Karpas-422 (cell line): ENCODE data around the gene TRIO. TPM values are rescaled to one million over a fixed set of nuclear protein-coding genes. Genes with fewer than 3 reads are reported as not detected.

Source experiments
- DNase-seq: peaks from one replicate; pipeline ENCODE4 v3.0.0-alpha.2; 2015
- H2AFZ ChIP-seq: fragments of 200-600 bp; sonication (generic); 2 replicates; pipeline ENCODE4 v1.6.1; 2014; ENCODE audit warnings: antibody characterized with exemption, low read length, mixed read lengths
- H3K27ac ChIP-seq: fragments of 200-600 bp; sonication (generic); 2 replicates; pipeline ENCODE4 v1.5.1; 2014; ENCODE audit warnings: mild to moderate bottlenecking, low read length, moderate library complexity
- H3K27me3 ChIP-seq: fragments of 200-600 bp; sonication (generic); 2 replicates; pipeline ENCODE4 v1.6.1; 2014; ENCODE audit warnings: low read length, mixed read lengths
- H3K36me3 ChIP-seq: fragments of 200-600 bp; sonication (generic); 2 replicates; pipeline ENCODE4 v1.6.1; 2014; ENCODE audit warnings: low read length, mixed read lengths; ENCODE audit not compliant: insufficient read depth
- H3K4me1 ChIP-seq: fragments of 200-600 bp; sonication (generic); 2 replicates; pipeline ENCODE4 v1.6.1; 2014; ENCODE audit warnings: mild to moderate bottlenecking, low read length, mixed read lengths
- H3K4me2 ChIP-seq: fragments of 200-600 bp; sonication (generic); 2 replicates; pipeline ENCODE4 v1.6.1; 2014; ENCODE audit warnings: low read length, low read depth, mild to moderate bottlenecking; ENCODE audit not compliant: poor library complexity, severe bottlenecking
- H3K4me3 ChIP-seq: fragments of 200-600 bp; sonication (generic); 2 replicates; pipeline ENCODE4 v1.5.1; 2014; ENCODE audit warnings: mild to moderate bottlenecking, antibody characterized with exemption, low read length, mixed read lengths
- H3K79me2 ChIP-seq: fragments of 200-600 bp; sonication (generic); 2 replicates; pipeline ENCODE4 v1.6.1; 2014; ENCODE audit warnings: mild to moderate bottlenecking, low read length, mixed read lengths
- H3K9ac ChIP-seq: fragments of 200-600 bp; sonication (generic); 2 replicates; pipeline ENCODE4 v1.6.0; 2014; ENCODE audit warnings: low read length
- H3K9me2 ChIP-seq: fragments of 200-600 bp; sonication (generic), shearing (Covaris generic); replicated peaks from 2 replicates; pipeline ENCODE4 v1.6.0; 2014; ENCODE audit warnings: mild to moderate bottlenecking, low read length, moderate library complexity; ENCODE audit not compliant: insufficient read depth
- H3K9me3 ChIP-seq: fragments of 300-700, 200-600 bp; sonication (generic); 2 replicates; pipeline ENCODE4 v1.6.1; 2014; ENCODE audit warnings: low read length, mixed read lengths
- H4K20me1 ChIP-seq: fragments of 200-600 bp; sonication (generic); 2 replicates; pipeline ENCODE4 v1.6.1; 2014; ENCODE audit warnings: mild to moderate bottlenecking, antibody characterized with exemption, low read length, low read depth; ENCODE audit not compliant: insufficient read depth
- total RNA-seq: library from RNA; depleted of rRNA; stranded (reverse); fragments of >200 nt; shearing (Covaris generic); gene quantifications from 2 replicates; pipeline ENCODE4 v1.2.3, GENCODE V29; 2014; ENCODE audit warnings: low replicate concordance

TRIO gene
- total RNA-seq, 1 experiment from 2014 or later: 0.04 TPM

DNA sequence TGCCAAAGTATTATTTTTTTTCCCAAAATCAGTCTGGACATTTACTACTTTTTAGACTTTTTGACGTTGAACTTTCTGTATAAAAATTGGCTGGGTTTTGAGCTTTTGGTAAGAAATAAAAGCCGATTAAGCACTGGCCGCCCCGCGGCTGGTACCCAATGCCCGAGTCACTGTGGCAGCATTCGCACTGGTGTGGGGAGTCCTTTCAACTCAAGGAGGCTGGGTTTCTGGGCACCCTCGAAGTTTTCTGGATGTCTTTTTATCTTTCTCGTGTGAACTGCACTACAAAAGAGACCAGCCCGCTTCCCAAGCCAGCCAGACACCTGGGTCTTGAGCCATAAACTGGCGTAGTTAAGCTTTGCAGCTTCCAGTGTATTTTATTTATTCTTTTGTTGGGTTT is 366.4 kb downstream of the TRIO start:
- DNase-seq: no peak
- Histone ChIP-seq H3K4me2 (no peak overlapping the region), H3K36me3 (no peaks in the 10 kb centered on the region), H3K9ac (no peak overlapping the region), H3K4me1 (no peaks in the 10 kb centered on the region), H3K27me3 (no peaks in the 10 kb centered on the region), H3K9me3 (no peaks in the 10 kb centered on the region), H4K20me1 (no peaks in the 10 kb centered on the region), H3K9me2 (no peaks in the 10 kb centered on the region), H3K79me2 (no peaks in the 10 kb centered on the region), H2AFZ (no peak overlapping the region), H3K4me3 (no peak overlapping the region), H3K27ac (no peak overlapping the region)

DNA sequence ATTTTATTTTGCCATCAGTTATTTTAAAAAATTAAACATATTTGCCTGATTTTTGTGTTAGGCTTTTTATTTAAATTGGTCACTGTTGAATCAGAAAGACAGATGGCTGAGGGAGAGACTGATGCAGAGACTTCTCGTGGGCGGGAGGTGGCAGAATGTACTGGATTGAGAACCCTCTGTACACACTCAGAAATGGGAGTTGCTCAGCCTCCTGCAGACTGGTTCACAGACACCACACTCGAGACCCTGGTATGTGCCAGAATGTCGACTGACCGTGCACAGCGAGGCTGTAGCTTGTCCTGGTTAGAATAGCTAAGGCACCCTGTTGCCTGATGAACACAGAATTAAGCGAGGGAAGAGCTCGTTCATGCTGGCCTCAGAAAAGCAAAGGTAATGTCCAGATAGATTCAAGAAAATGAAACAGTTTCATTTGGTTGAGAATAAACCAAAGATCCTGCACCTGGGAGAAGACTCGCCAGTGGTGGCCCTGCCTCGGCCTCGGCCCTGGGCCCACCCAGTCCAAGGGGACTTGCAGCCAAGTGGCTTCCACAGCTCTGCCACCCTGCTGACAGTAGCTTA is 367.1 kb downstream of the TRIO start:
- Histone ChIP-seq H2AFZ (no peak overlapping the region), H4K20me1 (no peaks in the 10 kb centered on the region), H3K27me3 (no peaks in the 10 kb centered on the region), H3K4me1 (no peaks in the 10 kb centered on the region), H3K9ac (no peak overlapping the region), H3K79me2 (no peaks in the 10 kb centered on the region), H3K4me3 (no peak overlapping the region), H3K36me3 (no peaks in the 10 kb centered on the region), H3K27ac (no peak overlapping the region), H3K4me2 (no peak overlapping the region), H3K9me2 (no peaks in the 10 kb centered on the region), H3K9me3 (no peaks in the 10 kb centered on the region)
- no peak for DNase-seq

DNA sequence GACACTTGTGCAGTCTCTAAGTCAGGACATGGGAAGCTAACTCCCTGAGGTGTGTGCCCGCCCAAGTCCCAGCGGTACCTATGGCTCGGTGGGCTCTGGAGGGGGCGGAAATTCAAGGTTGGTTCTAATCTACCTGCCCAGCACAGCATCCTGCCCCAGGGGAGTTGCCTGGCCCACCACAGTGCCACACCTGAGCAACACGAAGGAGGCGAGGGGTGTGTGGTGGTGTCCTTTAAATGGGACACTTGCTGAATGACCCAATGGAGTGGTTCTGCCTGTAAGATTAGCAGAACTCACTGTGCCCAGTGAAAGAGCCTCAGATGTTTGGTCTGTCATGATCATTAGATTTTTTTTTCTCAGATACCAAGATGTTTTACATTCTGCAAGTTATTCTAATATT is 367.7 kb downstream of the TRIO start:
- Histone ChIP-seq H2AFZ (no peak overlapping the region), H3K4me2 (no peak overlapping the region), H4K20me1 (no peaks in the 10 kb centered on the region), H3K9me2 (no peaks in the 10 kb centered on the region), H3K36me3 (no peaks in the 10 kb centered on the region), H3K9me3 (no peaks in the 10 kb centered on the region), H3K4me1 (no peaks in the 10 kb centered on the region), H3K4me3 (no peak overlapping the region), H3K79me2 (no peaks in the 10 kb centered on the region), H3K27ac (no peak overlapping the region), H3K9ac (no peak overlapping the region), H3K27me3 (no peaks in the 10 kb centered on the region)
- no peak for DNase-seq

DNA sequence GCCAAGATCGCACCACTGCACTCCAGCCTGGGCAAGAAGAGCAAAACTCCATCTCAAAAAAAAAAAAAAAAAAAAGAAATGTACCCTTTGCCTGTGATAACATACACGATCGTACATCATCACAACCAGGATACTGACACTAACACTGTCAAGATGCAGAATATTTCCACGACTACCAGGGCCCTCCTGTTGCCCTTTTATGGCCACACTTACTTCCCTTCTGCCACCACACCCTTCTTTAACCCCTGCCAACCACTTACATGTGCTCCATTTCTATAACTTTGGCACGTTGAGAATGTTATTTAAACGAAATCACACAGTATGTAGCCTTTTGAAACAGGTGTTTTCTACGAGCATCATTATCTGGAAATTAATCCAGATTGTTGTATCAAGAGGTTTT is 369.4 kb downstream of the TRIO start:
- H3K4me1 ChIP-seq: no peaks in the 10 kb centered on the region

DNA sequence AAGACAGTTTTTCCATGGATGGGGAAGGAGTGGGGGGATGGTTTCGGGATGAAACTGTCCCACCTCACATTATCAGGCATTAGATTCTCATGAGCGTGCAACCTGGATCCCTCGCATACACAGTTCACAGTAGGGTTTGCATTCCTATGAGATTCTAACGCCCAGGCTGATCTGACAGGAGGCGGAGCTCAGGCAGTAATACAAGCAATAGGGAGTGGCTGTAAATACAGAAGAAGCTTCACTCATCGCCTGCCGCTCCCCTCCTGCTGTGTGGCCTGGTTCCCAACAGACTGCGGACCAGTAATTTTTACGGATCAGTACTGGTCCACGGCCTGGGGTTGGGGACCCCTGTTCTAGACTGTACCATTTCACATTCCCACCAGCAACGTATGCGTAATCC is 370.1 kb downstream of the TRIO start:
- Histone ChIP-seq H3K27ac (no peak overlapping the region), H3K4me2 (no peak overlapping the region), H2AFZ (no peak overlapping the region), H4K20me1 (no peaks in the 10 kb centered on the region), H3K4me1 (no peaks in the 10 kb centered on the region), H3K4me3 (no peak overlapping the region), H3K9me3 (no peaks in the 10 kb centered on the region), H3K36me3 (no peaks in the 10 kb centered on the region), H3K9ac (no peak overlapping the region), H3K27me3 (no peaks in the 10 kb centered on the region), H3K9me2 (no peaks in the 10 kb centered on the region), H3K79me2 (no peaks in the 10 kb centered on the region)
- DNase-seq: no peak

More for the DNA sequence above, 369.4 kb downstream of the TRIO start:
- Histone ChIP-seq H2AFZ (no peak overlapping the region), H3K36me3 (no peaks in the 10 kb centered on the region), H3K9me3 (no peaks in the 10 kb centered on the region), H3K9ac (no peak overlapping the region), H3K27me3 (no peaks in the 10 kb centered on the region), H3K9me2 (no peaks in the 10 kb centered on the region), H3K27ac (no peak overlapping the region), H3K4me2 (no peak overlapping the region), H4K20me1 (no peaks in the 10 kb centered on the region), H3K4me3 (no peak overlapping the region), H3K79me2 (no peaks in the 10 kb centered on the region)
- no peak for DNase-seq

DNA sequence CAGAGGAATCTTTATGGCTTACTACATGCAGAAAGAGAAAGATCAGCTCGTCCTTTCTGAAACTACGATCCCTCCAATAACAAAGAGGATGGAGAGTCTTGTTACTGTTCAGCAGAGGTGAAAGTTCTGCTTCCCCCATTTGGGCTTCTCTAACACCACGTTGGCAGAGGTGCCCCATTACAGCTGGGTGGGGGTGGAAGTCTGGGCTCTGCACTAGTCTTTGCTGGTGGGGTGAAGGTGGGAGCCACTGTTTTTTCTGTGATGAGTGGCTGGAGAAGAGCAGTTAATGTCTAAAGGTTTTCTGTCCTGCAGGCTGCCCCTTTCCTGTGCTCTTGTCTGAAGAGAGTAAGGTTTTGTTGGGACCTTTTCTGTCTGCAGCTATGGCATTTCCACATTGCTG is 373.8 kb downstream of the TRIO start:
- no peak overlapping the region for H3K27ac ChIP-seq
- H3K9me3 ChIP-seq: no peaks in the 10 kb centered on the region
- H3K4me1 ChIP-seq: no peaks in the 10 kb centered on the region

DNA sequence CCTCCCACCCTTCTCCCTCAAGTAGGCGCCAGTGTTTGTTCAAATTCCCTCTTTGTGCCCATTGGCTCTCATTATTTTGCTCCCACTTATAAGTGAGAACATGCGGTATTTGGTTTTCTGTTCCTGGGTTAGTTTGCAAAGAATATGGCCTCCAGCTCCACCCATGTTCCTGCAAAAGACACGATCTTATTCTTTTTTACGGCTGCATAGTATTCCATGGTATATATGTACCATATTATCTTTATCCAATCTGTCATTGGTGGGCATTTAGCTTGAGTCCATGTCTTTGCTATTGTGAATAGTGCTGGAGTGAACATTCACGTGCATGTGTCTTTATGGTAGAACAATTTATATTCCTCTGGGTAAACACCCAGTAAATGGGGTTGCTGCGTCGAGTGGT is 375.5 kb downstream of the TRIO start:
- no peak overlapping the region for H3K27ac ChIP-seq
- no peaks in the 10 kb centered on the region for H3K79me2 ChIP-seq
- no peak for DNase-seq
- no peaks in the 10 kb centered on the region for H4K20me1 ChIP-seq
- H3K4me2 ChIP-seq: no peak overlapping the region
- H3K36me3 ChIP-seq: no peaks in the 10 kb centered on the region
- H3K4me3 ChIP-seq: no peak overlapping the region
- H3K27me3 ChIP-seq: no peaks in the 10 kb centered on the region
- no peak overlapping the region for H2AFZ ChIP-seq
- no peaks in the 10 kb centered on the region for H3K9me3 ChIP-seq
- H3K4me1 ChIP-seq: no peaks in the 10 kb centered on the region
- H3K9ac ChIP-seq: no peak overlapping the region
- no peaks in the 10 kb centered on the region for H3K9me2 ChIP-seq

More for the DNA sequence above, 373.8 kb downstream of the TRIO start:
- no peak overlapping the region for H2AFZ ChIP-seq
- H4K20me1 ChIP-seq: no peaks in the 10 kb centered on the region
- no peak overlapping the region for H3K4me3 ChIP-seq
- DNase-seq: no peak
- no peak overlapping the region for H3K4me2 ChIP-seq
- H3K27me3 ChIP-seq: no peaks in the 10 kb centered on the region
- H3K36me3 ChIP-seq: no peaks in the 10 kb centered on the region
- no peaks in the 10 kb centered on the region for H3K79me2 ChIP-seq
- H3K9ac ChIP-seq: no peak overlapping the region
- H3K9me2 ChIP-seq: no peaks in the 10 kb centered on the region

DNA sequence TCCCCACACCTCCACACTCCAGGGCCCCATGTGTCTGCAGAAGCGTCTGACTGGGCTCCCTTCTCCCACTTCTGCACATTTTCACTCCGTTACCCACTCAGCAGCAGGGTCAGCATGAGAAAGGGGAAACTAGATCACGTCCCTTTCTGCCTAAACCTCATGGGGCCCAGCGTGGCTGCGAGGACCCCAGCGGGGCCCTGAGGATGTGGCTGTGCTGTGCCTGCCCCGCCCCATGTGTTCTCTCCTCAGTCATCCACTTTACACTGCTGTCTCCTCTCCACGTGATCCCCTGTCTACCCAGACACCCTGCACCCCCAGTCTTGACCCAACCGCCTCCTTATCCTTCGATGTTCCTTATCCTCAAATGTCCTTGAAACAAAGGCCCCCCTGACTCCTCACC is 378.6 kb downstream of the TRIO start:
- H2AFZ ChIP-seq: no peak overlapping the region
- no peak overlapping the region for H3K9ac ChIP-seq
- no peak overlapping the region for H3K4me2 ChIP-seq
- no peaks in the 10 kb centered on the region for H3K9me3 ChIP-seq
- H3K27ac ChIP-seq: no peak overlapping the region
- no peak for DNase-seq
- H3K4me1 ChIP-seq: no peaks in the 10 kb centered on the region
- H3K9me2 ChIP-seq: no peaks in the 10 kb centered on the region
- no peaks in the 10 kb centered on the region for H4K20me1 ChIP-seq
- no peaks in the 10 kb centered on the region for H3K36me3 ChIP-seq
- H3K79me2 ChIP-seq: no peaks in the 10 kb centered on the region
- H3K27me3 ChIP-seq: no peaks in the 10 kb centered on the region
- H3K4me3 ChIP-seq: no peak overlapping the region

DNA sequence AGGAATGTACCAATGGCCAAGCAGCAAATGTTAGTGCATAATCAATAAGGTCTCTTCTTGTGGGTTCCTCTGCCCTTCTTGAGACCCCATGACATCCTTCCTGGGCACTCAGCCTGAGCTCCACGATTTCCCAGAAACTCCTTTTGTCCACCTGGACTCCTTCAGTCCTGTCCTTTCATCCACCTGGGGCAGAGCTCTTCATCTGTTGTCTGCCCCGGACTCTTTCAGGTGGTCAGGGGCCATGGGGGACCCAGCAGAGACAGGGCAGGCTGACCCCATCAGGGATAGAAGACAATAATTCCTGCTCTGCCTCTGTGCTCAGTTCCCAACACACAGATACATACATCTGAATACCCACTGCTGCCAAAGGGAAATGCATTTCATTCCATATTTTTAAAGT is 379.6 kb downstream of the TRIO start:
- no peak overlapping the region for H3K4me2 ChIP-seq

More for the DNA sequence above, 379.6 kb downstream of the TRIO start:
- no peaks in the 10 kb centered on the region for H3K27me3 ChIP-seq
- no peaks in the 10 kb centered on the region for H3K9me2 ChIP-seq
- no peaks in the 10 kb centered on the region for H3K4me1 ChIP-seq
- H3K9ac ChIP-seq: no peak overlapping the region
- no peak overlapping the region for H3K4me3 ChIP-seq
- H3K79me2 ChIP-seq: no peaks in the 10 kb centered on the region
- no peaks in the 10 kb centered on the region for H4K20me1 ChIP-seq
- no peaks in the 10 kb centered on the region for H3K36me3 ChIP-seq
- no peaks in the 10 kb centered on the region for H3K9me3 ChIP-seq
- DNase-seq: no peak
- H2AFZ ChIP-seq: no peak overlapping the region
- H3K27ac ChIP-seq: no peak overlapping the region
